C4-2B (cell line): ENCODE measurements around the gene PRICKLE2.

Experiments
- H3K27ac ChIP-seq: fragments of 450-650 bp; 2 replicates; pipeline ENCODE4 v1.5.1; 2017
- CTCF ChIP-seq: fragments of 450-650 bp; conservative IDR thresholded peaks from 2 replicates; pipeline ENCODE4 v1.5.1; 2017; ENCODE audit warnings: mild to moderate bottlenecking
- ZFX ChIP-seq: fragments of 450-650 bp; IDR thresholded peaks from 2 replicates; pipeline ENCODE4 v1.6.1; 2017

PRICKLE2 gene

GRCh38 chr3:64223791-64224745 lies 1.2 kb downstream of the PRICKLE2 start:
- no peak for TF ChIP-seq ZFX
- TF ChIP-seq CTCF = no peak
- H3K27ac ChIP-seq = no peak overlapping the region

GRCh38 chr3:64222501-64223111 lies 2.7 kb downstream of the PRICKLE2 start:
- TF ChIP-seq ZFX (no peak), CTCF (no peak)
- H3K27ac ChIP-seq = no peak overlapping the region

- no peak overlapping the region for H3K27ac ChIP-seq
- TF ChIP-seq CTCF (no peak), ZFX (no peak)
These were observed 3.6 kb downstream of the PRICKLE2 start for GRCh38 chr3:64221571-64222257.

- H3K27ac ChIP-seq = no peak overlapping the region
- no peak for TF ChIP-seq ZFX
- no peak for TF ChIP-seq CTCF
These were observed 4.9 kb downstream of the PRICKLE2 start for GRCh38 chr3:64220161-64220914.

GRCh38 chr3:64218746-64219145 lies 6.5 kb downstream of the PRICKLE2 start:
- TF ChIP-seq CTCF (no peak), ZFX (no peak)
- H3K27ac ChIP-seq = no peak overlapping the region

GRCh38 chr3:64218329-64218728 lies 6.9 kb downstream of the PRICKLE2 start:
- H3K27ac ChIP-seq = no peak overlapping the region
- TF ChIP-seq CTCF (no peak), ZFX (no peak)
